Panc1 (cell line): Measurements from ENCODE around the gene NID1. TPM values are rescaled to one million over a fixed set of nuclear protein-coding genes. Genes with fewer than 3 reads are reported as not detected.
"Not testable (repeated sequence)": the region's sequence is repeated elsewhere in the genome, so short reads cannot be mapped to it uniquely, and the experiment has no call there.

ENCODE experiments used
- ATAC-seq: fragments of 200-7000 bp; cut with Tn5 transposase; 2 replicates; pipeline ENCODE4 v1.9.1; 2020; ENCODE audit warnings: mild to moderate bottlenecking, moderate library complexity
- BruUV-seq: library from RNA; stranded (reverse); fragments of 400-500 nt; replicated peaks from 2 replicates; lab custom pipeline; 2021; lab: Mats Ljungman, UMichigan
- CTCF ChIA-PET: fragments of 300-600 bp; sonication (Branson Sonifier 250); formaldehyde crosslinking; loops from one replicate; lab custom pipeline; 2022; ENCODE audit warnings: antibody characterized with exemption; lab: Charles Lee
- POLR2A ChIA-PET: fragments of 300-600 bp; sonication (Branson Sonifier 250); formaldehyde crosslinking; loops from one replicate; lab custom pipeline; 2022; ENCODE audit warnings: antibody characterized with exemption; lab: Charles Lee
- DNase-seq: peaks from one replicate; pipeline ENCODE4 v3.0.0-alpha.2; 2010; ENCODE audit warnings: low read depth, low spot score
- H3K27ac ChIP-seq: 2 replicates; pipeline ENCODE4 v1.5.1; 2011; ENCODE audit warnings: mild to moderate bottlenecking, low read length, inconsistent platforms
- H3K27me3 ChIP-seq: fragments of 200-500 bp; sonication (Bioruptor generic); 2 replicates; pipeline ENCODE4 v1.6.0; 2014; ENCODE audit warnings: low read length, inconsistent platforms; ENCODE audit not compliant: control insufficient read depth, insufficient read depth
- H3K36me3 ChIP-seq: fragments of 200-500 bp; sonication (Bioruptor generic); 2 replicates; pipeline ENCODE4 v1.5.1; 2014; ENCODE audit warnings: inconsistent platforms, mild to moderate bottlenecking, low read length, moderate library complexity; ENCODE audit not compliant: control insufficient read depth, insufficient read depth
- H3K4me1 ChIP-seq: 2 replicates; pipeline ENCODE4 v1.5.1; 2011; ENCODE audit warnings: inconsistent platforms, mild to moderate bottlenecking, low read length, moderate library complexity; ENCODE audit not compliant: control insufficient read depth, insufficient read depth
- H3K4me3 ChIP-seq, 2 experiments: 2 replicates each; pipeline ENCODE4 v1.5.1; 2011 to 2012; ENCODE audit warnings: low read depth in 2 of 2, low read length in 2 of 2, mild to moderate bottlenecking in 2 of 2, inconsistent platforms in 1 of 2, moderate library complexity in 1 of 2
- H3K9me3 ChIP-seq: fragments of 200-500 bp; sonication (Bioruptor generic); 2 replicates; pipeline ENCODE4 v1.5.1; 2014; ENCODE audit warnings: low read depth, mild to moderate bottlenecking, inconsistent platforms, low read length, moderate library complexity; ENCODE audit not compliant: control insufficient read depth, insufficient read depth
- CTCF ChIP-seq: fragments of 450-650 bp; IDR thresholded peaks from 2 replicates; pipeline ENCODE4 v1.5.1; 2017; ENCODE audit warnings: mild to moderate bottlenecking
- POLR2AphosphoS5 ChIP-seq: IDR thresholded peaks from 2 replicates; pipeline ENCODE4 v1.6.1; 2012; ENCODE audit warnings: mild to moderate bottlenecking, low read depth, low read length, moderate library complexity
- REST ChIP-seq, 2 experiments: IDR thresholded peaks; 2 replicates each; pipeline ENCODE4 v1.6.1; 2011 to 2012; ENCODE audit warnings: low read depth in 2 of 2, control low read depth in 1 of 2, low read length in 1 of 2, mild to moderate bottlenecking in 1 of 2, moderate library complexity in 1 of 2; ENCODE audit not compliant: insufficient read depth in 1 of 2
- SIN3A ChIP-seq: IDR thresholded peaks from 2 replicates; pipeline ENCODE4 v1.6.1; 2012; ENCODE audit warnings: low read depth, mild to moderate bottlenecking, low read length, moderate library complexity, borderline replicate concordance; ENCODE audit not compliant: insufficient read depth
- TCF7L2 ChIP-seq: IDR thresholded peaks from 2 replicates; pipeline ENCODE4 v1.6.1; 2011; ENCODE audit warnings: mild to moderate bottlenecking, low read depth, low read length, inconsistent platforms
- in situ Hi-C: cut with HindIII; loops from 2 replicates; pipeline ENCODE4 v1.10.0; 2016; ENCODE audit warnings: low sequenced_read_pairs, low pct_unique_long_range_greater_than_20kb
- intact Hi-C: fragments of 100-400 bp; cut with micrococcal nuclease; formaldehyde crosslinking; loops from one replicate; pipeline ENCODE4 v1.10.0; 2022; ENCODE audit not compliant: unreplicated experiment
- total RNA-seq: library from RNA; stranded (reverse); gene quantifications from one replicate; pipeline ENCODE4 v1.2.1, GENCODE V29; 2021; ENCODE audit not compliant: unreplicated experiment

Gene NID1
- total RNA-seq, 1 experiment from 2014 or later = 89.3 TPM

- H3K4me3 ChIP-seq = no peak overlapping the region
- H3K4me1 ChIP-seq = peaks cover 17% of the 10 kb centered on the region
- POLR2A ChIA-PET = no interaction called here
- no peaks in the 10 kb centered on the region for H3K27me3 ChIP-seq
- intact Hi-C loops (no loop called here), in situ Hi-C loops (no loop called here)
- no peaks in the 10 kb centered on the region for H3K36me3 ChIP-seq
- no peaks in the 10 kb centered on the region; the same call in 1 of the 2 replicates for H3K9me3 ChIP-seq
- CTCF ChIA-PET = no interaction called here
- no peak for DNase-seq
- BruUV-seq = no TSS peak
- H3K27ac ChIP-seq = peak overlapping the region; percentile 67
- no peak for ATAC-seq
- TF ChIP-seq TCF7L2 (no peak), CTCF (no peak), POLR2AphosphoS5 (no peak), SIN3A (no peak), REST (IDR thresholded peaks at IDR 0.05; ENCODE audit: insufficient read depth in 1 of 2, low read depth in 2 of 2, low read length in 1 of 2) (no peak)
Measured at GRCh38 chr1:235968831-235969230, 96.1 kb downstream of the NID1 start.

- H3K4me1 ChIP-seq, DNase-seq, H3K36me3 ChIP-seq, intact Hi-C loops, H3K27me3 ChIP-seq, H3K4me3 ChIP-seq, H3K9me3 ChIP-seq, ATAC-seq, in situ Hi-C loops, BruUV-seq, CTCF ChIA-PET, H3K27ac ChIP-seq, POLR2A ChIA-PET: not testable (repeated sequence)
Measured at GRCh38 chr1:235966134-235966533, 98.8 kb downstream of the NID1 start.

- Histone ChIP-seq H3K36me3 (no peaks in the 10 kb centered on the region), H3K4me1 (no peaks in the 10 kb centered on the region), H3K4me3 (no peak overlapping the region), H3K27ac (no peak overlapping the region), H3K9me3 (peaks cover 3% of the 10 kb centered on the region; the same call in 1 of the 2 replicates), H3K27me3 (no peaks in the 10 kb centered on the region)
- no peak for DNase-seq
- BruUV-seq = no TSS peak
- intact Hi-C loops = no loop called here
- ATAC-seq = no peak
- TF ChIP-seq CTCF = no peak
- TF ChIP-seq TCF7L2 = no peak
- TF ChIP-seq SIN3A = no peak
- no peak for TF ChIP-seq REST (IDR thresholded peaks at IDR 0.05; ENCODE audit: insufficient read depth in 1 of 2, low read depth in 2 of 2, low read length in 1 of 2)
- no peak for TF ChIP-seq POLR2AphosphoS5
- in situ Hi-C loops = no loop called here
- ChIA-PET POLR2A (no interaction called here), CTCF (no interaction called here)
Measured at GRCh38 chr1:235960809-235961208, 104.1 kb downstream of the NID1 start.
